Subcutaneous abdominal adipose tissue (tissue), 5 donors: ENCODE data around the gene NSD2.
"Not testable (repeated sequence)": the region's sequence is repeated elsewhere in the genome, so short reads cannot be mapped to it uniquely, and the experiment has no call there.

Source experiments
- H3K27ac ChIP-seq: one replicate; pipeline ENCODE4 v1.7.0; 2013; ENCODE audit warnings: low read depth, mild to moderate bottlenecking, inconsistent platforms, low read length, moderate library complexity
- H3K27me3 ChIP-seq, 5 donors: one replicate each; pipeline ENCODE4 v1.7.0; 2013; ENCODE audit warnings: low read length in 5 of 5, inconsistent platforms in 1 of 5; ENCODE audit not compliant: control insufficient read depth in 5 of 5, insufficient read depth in 4 of 5
- H3K36me3 ChIP-seq, 5 donors: one replicate each; pipeline ENCODE4 v1.7.0; 2013; ENCODE audit warnings: low read length in 5 of 5; ENCODE audit not compliant: control insufficient read depth in 5 of 5, insufficient read depth in 5 of 5
- H3K4me1 ChIP-seq, 5 donors: one replicate each; pipeline ENCODE4 v1.7.0; 2013; ENCODE audit warnings: low read length in 5 of 5, mild to moderate bottlenecking in 3 of 5, moderate library complexity in 1 of 5; ENCODE audit not compliant: control insufficient read depth in 5 of 5, insufficient read depth in 5 of 5
- H3K4me3 ChIP-seq, 5 donors: one replicate each; pipeline ENCODE4 v1.7.0; 2013; ENCODE audit warnings: low read length in 5 of 5, low read depth in 1 of 5
- H3K9ac ChIP-seq, 5 donors: one replicate each; pipeline ENCODE4 v1.7.0; 2013; ENCODE audit warnings: low read length in 5 of 5, mild to moderate bottlenecking in 4 of 5, moderate library complexity in 3 of 5
- H3K9me3 ChIP-seq, 5 donors: one replicate each; pipeline ENCODE4 v1.7.0; 2013; ENCODE audit warnings: low read length in 5 of 5; ENCODE audit not compliant: control insufficient read depth in 5 of 5
- donor health status: healthy.
- donor health status: healthy.
- donor health status: healthy.
- donor health status: healthy.
- donor health status: healthy.

Gene NSD2

GRCh38 chr4:2021358-2022018 is 150.3 kb downstream of the NSD2 start:
- H3K27me3 ChIP-seq, result peaks cover 2 to 11% (median 6%) of the 10 kb centered on the region in 5 donors
- H3K4me3 ChIP-seq, H3K27ac ChIP-seq, H3K9ac ChIP-seq, H3K36me3 ChIP-seq, H3K9me3 ChIP-seq, H3K4me1 ChIP-seq: not testable (repeated sequence)

GRCh38 chr4:2024683-2025082 is 153.5 kb downstream of the NSD2 start:
- no peak overlapping the region for H3K4me3 ChIP-seq
- H3K9ac ChIP-seq, result no peak overlapping the region
- no peak overlapping the region for H3K27ac ChIP-seq
- H3K4me1 ChIP-seq, result peaks cover 0 to 3% (median 0%) of the 10 kb centered on the region in 5 donors
- H3K9me3 ChIP-seq, result no peaks in the 10 kb centered on the region
- no peaks in the 10 kb centered on the region for H3K36me3 ChIP-seq
- peaks cover 2 to 11% (median 5%) of the 10 kb centered on the region in 5 donors for H3K27me3 ChIP-seq

GRCh38 chr4:2025817-2026216 is 154.6 kb downstream of the NSD2 start:
- H3K36me3 ChIP-seq, result no peaks in the 10 kb centered on the region
- peaks cover 0 to 11% (median 5%) of the 10 kb centered on the region in 5 donors for H3K27me3 ChIP-seq
- peaks cover 0 to 3% (median 0%) of the 10 kb centered on the region in 5 donors for H3K4me1 ChIP-seq
- no peaks in the 10 kb centered on the region for H3K9me3 ChIP-seq
- H3K9ac ChIP-seq, result no peak overlapping the region
- H3K27ac ChIP-seq, result no peak overlapping the region
- H3K4me3 ChIP-seq, result no peak overlapping the region

GRCh38 chr4:2027120-2027519 is 155.9 kb downstream of the NSD2 start:
- H3K4me1 ChIP-seq, H3K27me3 ChIP-seq, H3K4me3 ChIP-seq, H3K9me3 ChIP-seq, H3K9ac ChIP-seq, H3K27ac ChIP-seq, H3K36me3 ChIP-seq: not testable (repeated sequence)

- H3K4me1 ChIP-seq, H3K9ac ChIP-seq, H3K27me3 ChIP-seq, H3K36me3 ChIP-seq, H3K4me3 ChIP-seq, H3K27ac ChIP-seq, H3K9me3 ChIP-seq: not testable (repeated sequence)
Measured at GRCh38 chr4:2031161-2031560, 160.0 kb downstream of the NSD2 start.
